Activated CD4-positive, CD25-positive, alpha-beta regulatory T cell treated with anti-CD3 and anti-CD28 coated beads, Interleukin-2, amount 50 U/mL, for 16 hours (primary cell): Measurements from ENCODE around the gene MUC4.
"Not testable (repeated sequence)": the region's sequence is repeated elsewhere in the genome, so short reads cannot be mapped to it uniquely, and the experiment has no call there.

Experiments used
- DNase-seq: peaks from one replicate; pipeline ENCODE4 v3.0.0-alpha.2; 2020; ENCODE audit warnings: low read depth, low spot score

Gene MUC4

DNA sequence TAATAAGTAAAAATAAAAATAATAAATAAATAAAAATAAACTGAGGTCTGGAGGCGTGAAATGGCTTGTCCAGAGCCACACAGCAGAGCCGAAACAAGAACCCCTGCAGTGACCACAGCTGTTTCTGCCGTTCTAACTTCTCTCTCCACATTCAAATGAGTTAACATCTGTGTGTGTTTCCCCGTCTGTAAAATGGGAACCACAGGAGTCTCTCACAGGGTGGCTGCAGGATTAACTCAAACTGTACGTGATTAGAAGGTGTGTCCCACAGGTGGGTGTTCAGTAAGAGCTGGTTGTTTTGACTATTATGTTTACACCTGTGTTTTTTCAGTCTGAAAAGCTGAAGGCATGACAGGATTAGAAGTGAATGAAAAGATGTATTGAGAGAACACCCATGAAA is 27.0 kb upstream of the MUC4 start:
- no peak for DNase-seq

DNA sequence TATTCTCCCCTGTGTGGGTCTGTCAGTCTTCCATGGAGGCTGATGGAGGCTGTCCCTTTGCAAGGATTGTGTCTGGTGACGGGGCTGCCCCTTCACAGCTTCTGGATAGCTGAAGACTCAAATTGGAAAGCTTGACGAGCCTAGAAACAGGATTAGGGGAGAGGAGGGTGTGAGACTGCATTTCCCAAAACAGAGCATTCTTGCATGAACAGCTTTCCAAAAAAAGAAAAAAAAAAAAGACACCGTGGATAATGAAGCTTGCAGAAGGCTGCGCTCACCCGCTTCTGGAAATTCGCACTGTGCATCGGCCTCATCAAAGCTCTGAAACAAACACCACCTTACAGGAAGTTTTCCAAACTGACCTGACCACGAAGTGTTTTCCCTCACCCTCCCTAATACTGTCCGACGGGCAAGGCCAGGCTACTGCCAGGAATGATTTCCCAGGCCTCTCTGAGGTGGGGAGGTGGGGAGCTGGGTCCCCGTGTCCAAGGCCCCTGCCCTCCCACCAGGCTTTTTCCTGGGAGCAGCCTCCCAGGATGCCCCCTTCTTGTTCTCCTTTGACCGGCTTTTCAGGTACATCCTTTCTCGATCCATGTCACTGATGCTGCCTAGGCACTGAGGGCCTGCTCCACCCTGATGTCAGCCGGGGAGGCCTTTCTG is 24.9 kb upstream of the MUC4 start:
- no peak for DNase-seq

- DNase-seq: no peak
Observed at GRCh38 chr3:195835791-195836190, 24.1 kb upstream of the MUC4 start.

GRCh38 chr3:195834675-195835583 is 23.2 kb upstream of the MUC4 start:
- DNase-seq: no peak

DNA sequence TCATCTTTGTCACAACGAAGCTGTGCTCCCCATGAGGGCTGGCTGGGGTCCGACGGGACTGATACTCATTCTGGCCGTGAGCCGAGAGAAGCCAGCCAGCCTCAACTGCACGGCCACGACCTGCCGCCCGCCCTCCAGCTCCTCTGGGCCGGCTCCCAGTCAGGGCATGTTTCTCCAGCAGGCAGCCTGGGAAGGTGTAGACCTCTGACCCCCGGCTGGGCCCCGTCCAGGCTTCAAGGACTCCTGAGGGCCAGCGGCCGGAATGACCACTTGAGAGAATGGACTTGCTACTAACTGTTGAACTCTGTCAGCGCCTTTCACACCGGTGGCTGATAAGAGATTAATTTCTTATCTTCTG is 18.1 kb upstream of the MUC4 start:
- DNase-seq: no peak

- no peak for DNase-seq
Observed at GRCh38 chr3:195828762-195829161, 17.0 kb upstream of the MUC4 start.

- no peak for DNase-seq
Observed at GRCh38 chr3:195825857-195826804, 14.4 kb upstream of the MUC4 start.

DNA sequence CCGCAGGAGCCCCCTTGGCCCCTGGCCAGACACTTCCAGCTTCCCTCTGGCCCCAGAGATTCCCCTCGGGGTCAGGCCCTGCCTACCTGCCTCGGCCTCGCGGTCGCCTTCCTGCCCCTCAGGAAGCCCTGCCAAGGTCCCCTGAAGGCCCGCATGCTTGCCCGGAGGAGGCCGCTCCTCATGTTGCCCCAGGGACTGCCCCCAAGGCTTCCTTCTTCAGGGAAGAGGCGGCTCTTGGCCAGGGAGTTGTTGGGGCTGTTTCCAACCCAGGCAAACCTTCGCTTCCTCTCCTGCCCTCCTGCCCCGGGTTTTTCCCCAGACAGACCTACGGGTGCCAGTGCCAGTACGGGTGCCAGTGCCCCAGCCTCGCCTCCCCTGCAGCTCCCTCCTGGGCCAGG is 13.5 kb upstream of the MUC4 start:
- no peak for DNase-seq

GRCh38 chr3:195824425-195825190 is 12.9 kb upstream of the MUC4 start:
- DNase-seq: not testable (repeated sequence)

DNA sequence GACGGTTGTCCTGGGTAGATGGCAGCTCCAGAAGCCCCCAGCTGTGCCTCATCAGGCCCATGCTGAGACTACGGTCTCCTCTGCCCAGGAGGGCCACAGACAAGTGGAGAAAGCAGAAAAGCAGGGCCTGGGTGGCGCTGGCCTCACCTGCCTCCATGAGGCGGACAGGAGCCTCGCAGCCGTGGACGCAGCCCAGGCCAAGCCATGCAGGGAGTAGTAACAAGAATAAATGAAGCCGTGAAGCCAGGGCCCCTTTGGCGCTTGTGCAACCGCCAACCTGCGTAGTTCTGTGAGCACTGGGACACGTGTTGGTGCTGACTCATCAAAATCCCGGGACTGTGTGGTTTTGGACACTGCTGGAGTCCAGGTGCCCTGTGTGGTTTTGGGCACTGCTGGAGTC is 12.3 kb upstream of the MUC4 start:
- no peak for DNase-seq

- no peak for DNase-seq
Observed at GRCh38 chr3:195823280-195823679, 11.6 kb upstream of the MUC4 start.

DNA sequence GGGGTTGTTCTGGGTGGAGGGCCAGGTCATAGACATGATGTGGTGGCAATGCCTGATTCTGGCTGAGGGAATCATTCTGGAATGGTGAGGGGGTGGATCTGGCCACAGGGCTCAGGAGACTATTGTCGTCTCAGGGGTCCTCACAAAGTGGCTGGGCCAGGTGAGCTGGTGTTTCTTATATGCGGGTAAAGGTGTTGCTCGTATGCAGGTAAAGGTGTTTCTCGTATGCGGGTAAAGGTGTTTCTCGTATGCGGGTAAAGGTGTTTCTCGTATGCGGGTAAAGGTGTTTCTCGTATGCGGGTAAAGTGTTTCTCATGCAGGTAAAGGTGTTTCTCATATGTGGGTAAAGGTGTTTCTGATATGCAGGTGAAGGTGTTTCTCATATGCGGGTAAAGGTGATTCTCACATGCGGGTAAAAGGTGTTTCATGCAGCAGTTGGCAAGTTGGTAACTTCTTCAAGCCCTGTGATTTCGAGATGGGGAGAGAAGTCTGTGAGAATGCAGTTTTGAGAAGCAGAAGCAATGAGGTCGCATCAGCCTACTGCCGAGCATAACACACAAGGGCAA is 10.5 kb upstream of the MUC4 start:
- no peak for DNase-seq

DNA sequence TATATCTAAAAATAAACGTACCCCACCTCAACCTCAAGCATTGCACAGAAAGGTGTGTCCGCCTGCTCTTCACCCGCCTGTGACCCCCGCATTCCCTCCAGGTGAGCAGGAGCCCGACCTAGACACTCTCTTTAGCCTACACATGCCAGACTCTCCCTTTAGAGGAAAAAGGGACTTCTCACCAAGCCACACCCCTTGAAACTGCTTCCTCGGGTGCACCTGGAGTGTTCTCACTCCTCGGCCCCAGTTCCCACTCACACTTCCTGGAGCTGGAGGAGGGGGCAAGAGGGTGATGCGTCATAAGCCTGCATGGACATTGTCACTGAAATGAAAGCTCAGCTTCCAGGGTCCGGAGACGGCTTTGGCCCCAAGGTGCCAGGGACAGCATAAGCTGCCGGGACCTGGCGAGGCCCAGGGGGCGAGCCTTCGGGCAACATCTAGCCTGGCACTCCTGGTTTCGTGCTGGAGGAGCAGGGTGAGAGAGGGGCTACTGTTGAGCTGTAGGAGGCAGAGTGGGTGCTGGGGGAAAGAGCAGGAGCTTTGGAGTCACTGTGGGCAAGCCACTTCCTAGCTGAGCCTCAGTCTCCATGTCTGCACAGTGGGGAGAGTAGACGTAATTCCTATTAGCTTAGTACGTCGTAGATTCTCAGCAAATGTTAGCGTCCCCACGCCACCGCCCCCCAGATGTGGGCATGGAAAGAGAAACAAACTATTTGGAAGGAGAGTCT is 9.8 kb upstream of the MUC4 start:
- no peak for DNase-seq

GRCh38 chr3:195820901-195821300 is 9.2 kb upstream of the MUC4 start:
- no peak for DNase-seq

DNA sequence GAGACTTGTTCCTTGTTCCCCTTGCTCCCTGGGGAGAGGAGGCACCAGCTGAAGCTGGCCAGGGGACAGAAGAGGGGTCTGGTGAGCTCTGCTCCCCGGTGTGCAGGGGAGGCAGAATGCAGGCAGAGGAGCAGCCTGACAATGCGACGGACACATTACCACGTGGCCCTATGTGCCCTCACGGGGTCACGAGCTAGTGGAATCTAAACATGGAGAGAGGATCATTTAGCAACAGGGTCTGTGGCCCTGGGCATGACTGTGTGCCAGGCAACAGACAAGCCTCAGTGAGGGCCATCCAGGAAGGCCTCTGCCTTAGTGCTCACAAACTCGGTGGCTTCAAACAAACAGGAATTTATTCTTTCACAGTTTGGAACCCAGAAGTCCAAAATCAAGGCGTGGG is 8.5 kb upstream of the MUC4 start:
- DNase-seq: no peak

- no peak for DNase-seq
Observed at GRCh38 chr3:195818301-195818700, 6.6 kb upstream of the MUC4 start.

GRCh38 chr3:195817578-195818135 is 5.9 kb upstream of the MUC4 start:
- DNase-seq: no peak

- not testable (repeated sequence) for DNase-seq
Observed at GRCh38 chr3:195816276-195816913, 4.7 kb upstream of the MUC4 start.

- no peak for DNase-seq
Observed at GRCh38 chr3:195815169-195815771, 3.5 kb upstream of the MUC4 start.
